GM12878 (cell line): Measurements from ENCODE around the gene RIPOR3. TPM values are rescaled to one million over a fixed set of nuclear protein-coding genes. Genes with fewer than 3 reads are reported as not detected.

Experiments
- ATAC-seq: fragments of 200-7000 bp; cut with Tn5 transposase; 3 replicates; pipeline ENCODE4 v1.9.1; 2020; ENCODE audit warnings: mild to moderate bottlenecking, moderate library complexity
- BruUV-seq: library from RNA; stranded (reverse); fragments of 400-500 nt; replicated peaks from 2 replicates; lab custom pipeline; 2021; lab: Mats Ljungman, UMichigan
- CTCF ChIA-PET: fragments of 300-600 bp; sonication (Branson Sonifier 250); formaldehyde crosslinking; extraction: SDS; loops from one replicate; lab custom pipeline; 2021; ENCODE audit warnings: inconsistent platforms; lab: Yijun Ruan, JAX
- POLR2A ChIA-PET: fragments of 350-600 bp; formaldehyde crosslinking; extraction: SDS; loops from one replicate; lab custom pipeline; 2021; ENCODE audit warnings: inconsistent platforms; lab: Charles Lee
- RAD21 ChIA-PET: fragments of 300-600 bp; sonication (Branson Sonifier 250); formaldehyde crosslinking; loops from one replicate; lab custom pipeline; 2023; ENCODE audit warnings: antibody characterized with exemption; ENCODE audit not compliant: unreplicated experiment; lab: Charles Lee
- SMC1A ChIA-PET: fragments of 300-600 bp; sonication (Branson Sonifier 250); formaldehyde crosslinking; loops from one replicate; lab custom pipeline; 2023; ENCODE audit not compliant: unreplicated experiment, uncharacterized antibody; lab: Charles Lee
- DNase-seq: peaks from one replicate; pipeline ENCODE4 v3.0.0-alpha.2; 2011; ENCODE audit warnings: low read depth, low spot score
- FAIRE-seq: peaks from 3 replicates; lab custom pipeline; 2011; peaks lifted over from hg19 to GRCh38; lab: Jason Lieb, UNC
- H2AFZ ChIP-seq: 2 replicates; pipeline ENCODE4 v1.6.0; 2011; ENCODE audit warnings: low read depth, low read length, control low read depth; ENCODE audit not compliant: control insufficient read depth
- H3K27ac ChIP-seq: 2 replicates; pipeline ENCODE4 v1.5.1; 2011; ENCODE audit warnings: control low read depth; ENCODE audit not compliant: control insufficient read depth, insufficient read depth
- H3K27me3 ChIP-seq, 2 experiments: replicated peaks in 1 of 2; 2 replicates each; pipeline versions ENCODE4 v1.6.0 to v1.6.1; 2011; ENCODE audit warnings: low read length in 1 of 2; ENCODE audit not compliant: control insufficient read depth in 2 of 2, insufficient read depth in 2 of 2
- H3K36me3 ChIP-seq, 2 experiments: 2 replicates each; pipeline ENCODE4 v1.5.1; 2011; ENCODE audit warnings: low read length in 1 of 2; ENCODE audit not compliant: control insufficient read depth in 2 of 2, insufficient read depth in 2 of 2
- H3K4me1 ChIP-seq: 2 replicates; pipeline ENCODE4 v1.6.1; 2011; ENCODE audit warnings: mild to moderate bottlenecking, low read length, moderate library complexity, mixed read lengths; ENCODE audit not compliant: control insufficient read depth, insufficient read depth
- H3K4me2 ChIP-seq: 2 replicates; pipeline ENCODE4 v1.6.0; 2011; ENCODE audit warnings: control low read depth; ENCODE audit not compliant: control insufficient read depth, insufficient read depth
- H3K4me3 ChIP-seq: fragments of 200-600 bp; sonication (generic); 2 replicates; pipeline ENCODE4 v1.5.1; 2016
- H3K79me2 ChIP-seq: 2 replicates; pipeline ENCODE4 v1.6.0; 2011; ENCODE audit warnings: low read length; ENCODE audit not compliant: control insufficient read depth, insufficient read depth
- H3K9ac ChIP-seq: 2 replicates; pipeline ENCODE4 v1.8.0; 2011; ENCODE audit warnings: low read length, control low read depth, mixed read lengths; ENCODE audit not compliant: control insufficient read depth, insufficient read depth
- H3K9me3 ChIP-seq: replicated peaks from 3 replicates; pipeline ENCODE4 v1.5.1; 2011; ENCODE audit warnings: mild to moderate bottlenecking, low read length; ENCODE audit not compliant: control insufficient read depth, insufficient read depth
- H4K20me1 ChIP-seq: 2 replicates; pipeline ENCODE4 v1.6.0; 2011; ENCODE audit not compliant: control insufficient read depth, insufficient read depth
- ATF7 ChIP-seq: fragments of 450-650 bp; IDR thresholded peaks from 2 replicates; pipeline ENCODE4 v1.6.1; 2016; ENCODE audit warnings: low read depth, mild to moderate bottlenecking
- LARP7 ChIP-seq: fragments of 450-650 bp; IDR thresholded peaks from 2 replicates; pipeline ENCODE4 v1.6.1; 2017; ENCODE audit warnings: mild to moderate bottlenecking
- RAD51 ChIP-seq: fragments of 450-650 bp; IDR thresholded peaks from 2 replicates; pipeline ENCODE4 v1.6.1; 2016; ENCODE audit warnings: moderate library complexity, mild to moderate bottlenecking, inconsistent platforms
- RBBP5 ChIP-seq: fragments of 200-600 bp; sonication (generic); conservative IDR thresholded peaks from 2 replicates; pipeline ENCODE4 v1.6.1; 2016
- RELA ChIP-seq: fragments of 450-650 bp; IDR thresholded peaks from 2 replicates; pipeline ENCODE4 v1.8.0; 2014; ENCODE audit warnings: borderline replicate concordance; ENCODE audit not compliant: partially characterized antibody
- SMAD1 ChIP-seq: fragments of 450-650 bp; IDR thresholded peaks from 2 replicates; pipeline ENCODE4 v1.6.1; 2018; ENCODE audit warnings: mild to moderate bottlenecking, low read depth; ENCODE audit not compliant: partially characterized antibody
- SMAD5 ChIP-seq: IDR thresholded peaks from 2 replicates; pipeline ENCODE4 v1.6.1; 2016; ENCODE audit warnings: antibody characterized with exemption, low read depth
- TAF1 ChIP-seq: IDR thresholded peaks from 2 replicates; pipeline ENCODE4 v1.6.1; 2011; ENCODE audit warnings: mild to moderate bottlenecking, low read depth, low read length, borderline replicate concordance
- ZNF217 ChIP-seq: fragments of 450-650 bp; IDR thresholded peaks from 2 replicates; pipeline ENCODE4 v1.6.1; 2017; ENCODE audit warnings: antibody characterized with exemption, mild to moderate bottlenecking
- WGBS: methylation state at CpG from one replicate; pipeline ENCODE4 v1.1.6; 2016; ENCODE audit warnings: low lambda C conversion rate; ENCODE audit not compliant: insufficient replicate concordance, insufficient coverage; ENCODE audit errors: missing lambda C conversion rate; 5-methylcytosine and 5-hydroxymethylcytosine counted together
- in situ Hi-C: fragments of 300-500 bp; cut with MboI; formaldehyde crosslinking; loops from 9 replicates; pipeline ENCODE4 v1.14.3; 2018; ENCODE audit warnings: mixed read lengths
- intact Hi-C: fragments of 100-400 bp; cut with micrococcal nuclease; formaldehyde crosslinking; loops from one replicate; pipeline ENCODE4 v1.14.2; 2022; ENCODE audit not compliant: unreplicated experiment
- polyA plus RNA-seq, 11 experiments: library from polyadenylated mRNA; depleted of rRNA in 4 of 11; unstranded in 6 of 11; stranded (reverse) in 5 of 11; fragments of >200 nt; fragmentation: Nextera tagmentation in 4 of 11; fragmentation: Illumina TruSeq in 1 of 11; extraction: Ambion mirVana in 4 of 11; extraction: Trizol in 1 of 11; gene quantifications; 1 replicate in 1 of 11; 2 replicates in 10 of 11; pipeline versions ENCODE4 v1.2.1 to v1.2.3, GENCODE V29; 2011 to 2016; ENCODE audit warnings: inconsistent platforms in 2 of 11, missing spikeins in 2 of 11, low read depth in 1 of 11
- total RNA-seq, 4 experiments: library from RNA; depleted of rRNA in 3 of 4; stranded (reverse); fragments of >200 nt in 3 of 4; fragmentation: Illumina TruSeq in 1 of 4; extraction: Trizol in 1 of 4; gene quantifications; 2 replicates each; pipeline versions ENCODE4 v1.2.1 to v1.2.3, GENCODE V29; 2013 to 2021
- TF ChIP-seq, protein P1 (sequence below): IDR thresholded peaks from 2 replicates; pipeline ENCODE4 v1.6.1; 2012; ENCODE audit warnings: low read depth, low read length, improper control_type of control experiment
- TF ChIP-seq, protein P2 (sequence below): fragments of 450-650 bp; IDR thresholded peaks from 2 replicates; pipeline ENCODE4 v1.6.1; 2014; ENCODE audit warnings: mild to moderate bottlenecking

RIPOR3 gene
- total and polyA plus RNA-seq, 10 of the 15 experiments (the other 5 are each of a cell fraction or from before 2014, with no cell fraction given) = 0.04 to 0.55 (median 0.12) TPM; not detected in 6

DNA sequence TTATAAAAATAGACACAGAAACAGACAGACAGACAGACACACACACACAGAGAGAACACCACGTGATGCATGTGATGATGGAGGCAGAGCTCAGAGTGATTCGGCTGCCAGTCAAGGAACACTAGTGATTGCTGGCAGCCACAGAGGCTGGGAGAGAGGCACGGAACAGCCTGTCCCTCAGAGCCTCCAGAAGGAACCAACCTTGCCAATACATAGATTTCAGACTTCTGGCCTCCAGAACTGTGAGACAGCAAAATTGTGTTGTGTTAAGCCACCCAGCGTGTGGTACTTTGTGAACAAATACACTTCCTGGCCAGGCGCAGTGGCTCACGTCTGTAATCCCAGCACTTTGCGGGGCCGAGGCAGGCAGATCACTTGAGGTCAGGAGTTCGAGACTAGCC is 30.5 kb upstream of the RIPOR3 start:
- H3K79me2 ChIP-seq = no peaks in the 10 kb centered on the region
- peaks cover 5% of the 10 kb centered on the region for H3K4me1 ChIP-seq
- intact Hi-C loops = no loop called here
- ChIA-PET POLR2A (no interaction called here), RAD21 (no interaction called here), CTCF (interaction anchor here (1.0 kb wide), 1 partner anchor 28 kb away, joined by 3 read pairs; no protein-coding TSS in a partner anchor), SMC1A (no interaction called here)
- BruUV-seq = no TSS peak
- no peak for FAIRE-seq
- ATAC-seq = no peak
- no peak overlapping the region for H3K4me3 ChIP-seq
- H3K9me3 ChIP-seq = no peaks in the 10 kb centered on the region
- H2AFZ ChIP-seq = no peak overlapping the region
- in situ Hi-C loops = no loop called here
- no peak overlapping the region for H3K4me2 ChIP-seq
- TF ChIP-seq, protein P1, sequence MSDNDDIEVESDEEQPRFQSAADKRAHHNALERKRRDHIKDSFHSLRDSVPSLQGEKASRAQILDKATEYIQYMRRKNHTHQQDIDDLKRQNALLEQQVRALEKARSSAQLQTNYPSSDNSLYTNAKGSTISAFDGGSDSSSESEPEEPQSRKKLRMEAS = no peak
- TF ChIP-seq, protein P2, sequence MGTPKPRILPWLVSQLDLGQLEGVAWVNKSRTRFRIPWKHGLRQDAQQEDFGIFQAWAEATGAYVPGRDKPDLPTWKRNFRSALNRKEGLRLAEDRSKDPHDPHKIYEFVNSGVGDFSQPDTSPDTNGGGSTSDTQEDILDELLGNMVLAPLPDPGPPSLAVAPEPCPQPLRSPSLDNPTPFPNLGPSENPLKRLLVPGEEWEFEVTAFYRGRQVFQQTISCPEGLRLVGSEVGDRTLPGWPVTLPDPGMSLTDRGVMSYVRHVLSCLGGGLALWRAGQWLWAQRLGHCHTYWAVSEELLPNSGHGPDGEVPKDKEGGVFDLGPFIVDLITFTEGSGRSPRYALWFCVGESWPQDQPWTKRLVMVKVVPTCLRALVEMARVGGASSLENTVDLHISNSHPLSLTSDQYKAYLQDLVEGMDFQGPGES = no peak
- TF ChIP-seq ZNF217 (no peak), ATF7 (no peak), RBBP5 (no peak), TAF1 (no peak), SMAD5 (no peak), RAD51 (no peak), RELA (no peak), SMAD1 (no peak), LARP7 (no peak)
- no peak overlapping the region for H3K27ac ChIP-seq
- no peak overlapping the region for H3K9ac ChIP-seq
- no peak for DNase-seq
- H3K36me3 ChIP-seq = no peaks in the 10 kb centered on the region
- no peaks in the 10 kb centered on the region; a peak in 1 of 4 replicates for H3K27me3 ChIP-seq
- WGBS = 60% methylated on average over 9 of the region's 9 CpGs
- no peaks in the 10 kb centered on the region for H4K20me1 ChIP-seq
